AG20443 (cell line): ENCODE results near the gene COL15A1.

Experiments used
- DNase-seq: peaks from one replicate; pipeline ENCODE4 v3.0.0; 2012; ENCODE audit warnings: low spot score, mixed read lengths

Gene COL15A1

DNA sequence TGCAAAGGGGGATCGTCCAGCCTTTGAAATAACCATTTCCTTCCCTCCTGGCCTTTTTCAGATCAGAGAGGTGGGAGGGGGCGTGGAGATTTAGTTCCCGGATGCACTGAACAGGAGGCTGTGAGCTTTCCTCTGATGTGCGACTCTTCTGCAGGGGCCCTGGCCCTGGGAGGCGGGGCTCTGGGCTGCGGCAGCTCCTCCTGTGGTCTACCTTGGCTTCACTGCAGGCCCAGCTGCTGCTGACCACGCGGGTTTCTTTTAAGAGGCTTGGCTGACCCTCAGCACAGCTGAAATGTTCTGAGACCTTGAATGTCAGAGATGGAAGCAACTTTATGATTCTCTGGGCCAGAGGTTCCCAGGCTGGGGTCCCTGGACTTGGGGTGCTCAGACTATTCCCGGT is 27.0 kb upstream of the COL15A1 start:
- DNase-seq: peak; percentile 48

DNA sequence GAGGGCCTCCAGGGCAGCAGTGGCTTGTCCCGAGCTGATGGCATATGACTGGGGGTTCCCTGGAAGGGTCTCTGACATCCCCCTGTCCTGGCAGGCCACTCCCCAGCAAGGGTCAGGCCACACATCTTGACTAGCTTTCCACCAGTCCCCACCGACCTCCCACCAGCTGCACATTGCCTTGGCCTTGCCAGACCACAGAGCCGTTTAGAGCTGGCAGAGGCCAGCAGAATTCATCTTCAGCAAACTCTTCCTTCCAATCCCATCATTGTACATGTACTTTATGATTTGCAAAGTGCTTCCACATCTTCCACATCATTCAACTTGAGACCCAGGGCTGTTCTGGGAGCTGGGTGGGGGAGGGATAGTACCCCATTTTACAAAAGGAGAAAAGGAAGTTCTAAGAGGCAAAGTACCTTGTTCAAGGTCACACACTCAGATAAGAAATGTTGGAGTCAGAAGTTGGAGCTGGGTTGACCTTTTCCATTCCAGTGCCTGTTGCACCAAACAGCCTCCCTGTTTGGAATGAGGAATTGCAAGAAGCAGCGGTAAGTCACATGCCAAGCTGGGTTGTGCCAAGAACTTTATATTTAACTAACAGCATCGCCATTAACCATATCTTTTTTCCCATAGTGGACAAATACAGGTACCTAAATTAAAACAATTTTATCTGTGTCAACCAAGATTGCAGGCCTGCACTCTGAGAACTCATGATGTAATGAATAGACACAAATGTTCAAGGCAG is 25.8 kb upstream of the COL15A1 start:
- no peak for DNase-seq

DNA sequence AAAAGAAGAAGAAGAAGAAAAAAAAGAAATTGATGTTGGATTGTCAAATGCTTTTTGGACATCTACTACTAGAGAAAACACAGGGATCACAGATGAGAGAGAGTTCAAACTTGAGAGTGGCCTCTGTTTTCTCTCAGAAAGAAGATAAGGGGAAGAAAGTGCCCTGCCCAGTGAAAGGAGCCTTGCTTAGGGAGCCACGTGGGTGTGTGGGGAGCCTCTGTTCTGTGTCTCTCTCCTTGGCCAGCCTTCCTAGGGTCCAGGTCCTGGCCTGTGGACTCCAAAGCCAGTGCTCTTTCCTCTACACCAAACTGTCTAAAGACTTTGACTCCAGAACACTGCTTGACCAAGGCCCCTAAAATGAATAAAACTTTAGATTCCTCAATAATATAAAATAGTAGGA is 22.0 kb upstream of the COL15A1 start:
- DNase-seq: no peak

DNA sequence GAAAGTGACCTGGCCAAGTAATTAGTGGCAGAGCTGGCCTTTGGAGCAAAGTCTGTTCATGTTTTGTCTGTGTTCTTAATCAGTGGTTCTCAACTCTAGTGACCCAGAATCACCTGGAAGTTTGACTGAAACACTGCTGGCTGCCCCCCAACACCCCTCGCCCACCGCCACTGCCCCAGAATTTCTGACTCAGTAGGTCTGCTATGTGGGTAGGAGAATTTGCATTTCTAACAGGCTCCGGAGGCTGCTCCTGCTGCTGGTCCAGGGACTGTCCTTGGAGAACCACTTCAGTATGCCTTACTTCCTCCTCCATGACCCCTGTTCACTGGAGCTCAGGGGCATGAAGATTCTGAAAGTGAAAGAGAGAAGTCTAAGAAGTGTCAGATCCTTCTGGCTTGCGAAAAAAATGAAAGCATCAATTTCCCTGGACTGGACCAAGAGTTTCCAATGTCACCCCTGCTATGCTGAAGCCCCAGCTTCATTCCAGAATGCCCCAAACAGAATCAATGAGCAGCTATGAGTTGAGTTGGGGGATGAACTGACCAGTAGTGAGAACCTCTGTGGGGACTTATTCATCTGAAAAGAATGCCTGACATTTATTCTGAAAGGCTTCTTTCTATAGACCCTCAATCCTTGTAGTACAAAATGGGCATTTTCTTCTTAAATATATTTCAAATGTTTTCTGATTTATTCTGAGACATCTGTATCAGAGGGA is 20.8 kb upstream of the COL15A1 start:
- DNase-seq: no peak

DNA sequence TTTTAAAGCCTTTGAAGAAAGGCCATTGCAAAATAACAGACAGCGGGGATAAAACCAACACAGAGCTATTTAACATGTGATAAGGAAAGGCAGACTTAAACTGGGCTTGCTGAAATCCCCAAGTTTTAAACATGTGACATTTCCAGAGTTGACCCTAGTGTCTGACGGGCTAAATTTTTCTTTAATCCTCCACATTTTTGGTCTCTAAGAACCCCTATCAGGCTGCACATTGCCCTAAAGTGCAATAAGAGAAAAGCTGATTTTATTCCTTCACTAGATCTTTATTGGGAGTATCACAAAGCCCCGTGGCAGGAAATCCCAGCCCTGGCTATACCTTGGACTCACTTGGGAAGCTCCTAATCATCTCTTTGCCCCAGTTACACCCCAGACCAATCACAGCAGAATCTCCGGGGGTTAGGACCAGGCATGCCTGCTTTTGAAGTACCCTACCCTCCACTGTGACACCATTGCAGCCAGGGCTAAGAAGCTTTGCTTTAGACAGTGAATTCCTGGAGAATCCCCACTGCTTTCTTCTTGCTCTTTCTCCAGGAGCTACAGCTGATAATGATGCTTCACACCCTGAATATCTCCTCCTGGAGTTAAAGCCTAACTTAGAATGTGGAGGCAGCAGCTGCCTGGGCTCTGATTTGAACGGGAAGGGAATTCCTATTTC is 20.1 kb upstream of the COL15A1 start:
- no peak for DNase-seq

DNA sequence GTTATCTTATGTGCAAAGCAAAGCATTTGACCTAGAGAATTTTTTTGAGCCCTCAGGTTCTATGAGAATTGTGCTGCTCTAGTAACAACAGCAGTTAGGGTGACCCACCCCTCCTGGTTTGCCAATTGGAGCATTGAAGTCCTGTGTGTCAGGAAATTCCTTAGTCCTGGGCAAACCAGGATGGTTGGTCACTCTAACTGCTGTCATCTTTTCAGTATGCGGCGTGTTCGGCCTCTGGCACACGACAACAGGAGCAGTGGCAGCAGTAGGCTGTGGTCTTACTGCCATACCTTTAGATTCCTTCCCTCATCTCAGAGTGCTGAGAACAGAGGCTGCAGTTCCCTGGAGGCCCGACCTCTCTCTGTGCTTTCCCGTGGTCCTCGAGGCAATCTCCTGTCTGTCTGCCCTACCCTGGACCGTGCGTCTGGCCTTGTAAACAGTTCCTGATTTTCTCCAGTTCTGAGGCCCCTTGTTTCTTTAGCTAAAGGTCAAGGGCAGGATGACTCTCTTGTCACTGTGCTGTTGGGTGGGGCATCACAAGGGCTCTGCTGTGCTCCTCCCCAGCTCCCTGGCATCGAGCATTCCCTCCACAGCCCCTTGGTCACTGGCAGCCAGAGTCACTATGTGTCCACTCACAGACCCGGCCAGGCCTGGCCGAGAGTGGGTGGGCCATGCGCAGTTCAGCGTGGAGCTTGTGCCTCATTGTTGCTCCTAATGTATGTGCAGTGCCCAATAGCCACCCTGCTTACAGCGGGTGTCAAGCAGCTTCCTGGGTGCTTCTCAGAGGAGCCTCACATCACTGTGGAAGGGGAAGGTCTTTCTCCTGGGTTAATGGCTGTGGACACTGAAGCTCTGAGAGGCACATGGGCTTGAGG is 18.5 kb upstream of the COL15A1 start:
- DNase-seq: no peak

DNA sequence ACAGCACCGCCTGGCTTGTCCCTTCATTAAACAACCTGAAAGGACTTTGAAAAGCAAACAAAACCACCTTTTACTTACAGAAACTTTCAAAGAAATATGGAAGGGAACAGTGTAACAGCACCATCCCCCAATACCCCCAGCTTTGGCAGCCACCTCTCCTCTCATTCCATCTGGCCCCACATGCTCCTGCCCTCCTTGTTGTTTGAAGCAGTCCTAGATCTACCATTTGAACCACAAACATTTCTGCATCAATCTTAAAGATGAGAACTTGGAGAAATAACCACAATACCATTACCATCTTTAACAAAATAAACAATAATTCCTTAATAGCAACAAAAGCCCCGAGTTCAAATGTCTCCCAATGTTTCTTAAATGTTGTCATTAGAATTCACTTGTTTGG is 17.8 kb upstream of the COL15A1 start:
- DNase-seq: no peak

DNA sequence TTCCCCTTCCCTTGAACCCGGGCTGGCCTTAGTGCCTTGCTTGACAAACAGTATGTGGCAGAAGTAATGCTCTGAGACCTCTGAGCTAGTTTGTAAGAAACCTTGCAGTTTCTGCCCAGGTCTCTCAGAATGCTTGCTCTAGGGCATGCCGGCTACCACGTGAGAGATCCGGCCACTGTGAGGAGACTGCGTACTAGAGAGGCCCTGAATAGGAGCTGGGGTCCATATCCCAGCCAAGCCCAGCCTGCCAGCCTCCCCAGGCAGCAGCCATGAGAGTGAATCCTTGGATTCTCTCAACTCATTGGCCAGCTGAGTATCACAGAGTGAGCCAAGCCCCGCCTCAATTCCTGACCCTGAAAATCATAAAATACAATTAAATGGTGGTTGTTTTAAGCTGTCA is 16.0 kb upstream of the COL15A1 start:
- DNase-seq: no peak

DNA sequence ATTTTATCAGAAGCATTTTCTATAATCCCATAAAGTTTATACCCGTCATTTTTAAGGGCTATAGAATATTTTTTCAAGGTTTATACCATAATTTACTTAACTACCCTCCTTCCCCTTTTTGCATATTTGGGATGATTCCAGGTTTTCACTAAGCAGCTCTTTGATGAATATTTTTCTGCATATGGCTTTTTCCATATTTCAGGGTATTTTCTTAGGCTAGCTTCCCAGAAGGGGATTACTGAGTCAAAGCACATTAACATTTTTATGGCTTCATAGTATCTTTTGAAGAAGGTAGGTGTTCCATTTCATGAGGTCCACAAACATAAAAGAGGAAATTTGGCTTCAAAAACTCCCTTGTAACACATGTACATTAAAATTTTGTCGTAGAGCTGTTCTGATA is 14.6 kb upstream of the COL15A1 start:
- DNase-seq: no peak

DNA sequence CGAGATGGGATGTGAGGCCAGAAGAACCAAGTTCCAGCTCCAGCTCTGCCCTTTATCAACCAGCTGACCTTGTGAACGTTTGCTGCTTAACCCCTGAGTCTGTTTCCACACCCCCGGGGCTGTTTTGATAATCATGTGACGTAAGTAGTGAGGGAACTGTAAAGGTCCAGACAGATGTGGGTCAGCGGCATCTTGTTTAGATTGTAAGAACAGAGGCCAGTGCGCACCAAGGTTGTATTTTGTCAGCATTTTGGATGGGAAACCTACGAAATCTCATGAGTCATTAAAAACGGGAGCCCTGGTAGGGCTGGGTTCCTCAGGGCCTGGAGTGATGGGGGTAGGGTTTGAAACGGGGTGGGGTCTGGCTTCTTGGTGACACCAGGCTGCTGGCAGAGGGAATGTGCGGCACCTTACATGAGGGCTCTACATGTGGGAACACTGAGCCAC is 13.8 kb upstream of the COL15A1 start:
- DNase-seq: no peak

DNA sequence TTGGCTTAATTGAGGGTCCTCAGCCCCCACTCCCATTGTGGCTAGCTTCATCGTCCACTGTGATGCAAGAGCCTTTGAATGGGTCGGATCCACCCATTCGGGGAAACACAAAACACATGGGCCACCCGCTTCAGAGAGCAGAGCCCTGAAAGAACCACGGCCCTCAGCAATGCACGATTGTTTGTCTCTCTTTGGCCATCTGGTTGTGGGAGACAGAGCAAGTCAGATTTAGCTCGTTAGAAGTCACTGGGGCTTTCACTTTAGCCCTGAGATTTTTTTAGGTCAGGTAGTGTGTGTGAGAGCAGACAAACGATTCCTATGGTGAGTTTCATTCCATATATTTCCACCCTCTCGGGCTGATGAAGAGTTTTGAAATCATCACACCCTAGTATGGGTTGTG is 12.9 kb upstream of the COL15A1 start:
- no peak for DNase-seq

DNA sequence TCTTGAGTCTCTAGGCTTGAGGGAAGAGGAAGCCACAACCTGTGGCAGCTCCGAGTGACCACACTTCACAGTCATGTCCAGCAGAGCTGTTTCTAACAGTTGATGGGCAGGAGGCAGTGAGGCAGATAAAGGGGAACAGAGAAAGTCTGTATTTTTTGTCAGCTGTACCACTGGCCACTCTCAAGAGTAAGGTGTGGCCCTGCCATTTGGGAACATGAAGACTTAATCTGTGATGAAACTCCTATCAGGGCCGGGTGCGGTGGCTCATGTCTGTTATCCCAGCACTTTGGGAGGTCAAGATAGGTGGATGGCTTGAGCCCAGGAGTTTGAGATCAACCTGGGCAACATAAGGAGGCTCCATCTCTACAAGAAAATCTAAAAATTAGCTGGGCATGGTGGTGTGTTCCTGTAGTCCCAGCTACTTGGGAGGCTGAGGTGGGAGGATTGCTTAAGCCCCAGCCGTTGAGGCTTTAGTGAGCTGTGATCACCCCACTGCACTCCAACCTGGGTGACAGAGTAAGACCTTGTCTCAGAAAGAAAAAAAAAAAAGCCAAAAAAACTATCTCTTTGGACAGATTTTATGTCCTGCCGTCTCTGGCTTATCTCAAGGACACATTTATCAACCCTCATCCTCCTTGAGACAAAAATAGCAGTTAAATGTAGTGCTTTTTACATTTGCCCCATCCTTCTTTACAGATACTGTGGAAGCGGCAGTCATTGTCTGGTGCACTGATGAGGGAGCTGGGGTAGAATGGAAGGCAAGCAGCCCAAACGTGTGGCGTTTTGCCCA is 11.9 kb upstream of the COL15A1 start:
- no peak for DNase-seq

DNA sequence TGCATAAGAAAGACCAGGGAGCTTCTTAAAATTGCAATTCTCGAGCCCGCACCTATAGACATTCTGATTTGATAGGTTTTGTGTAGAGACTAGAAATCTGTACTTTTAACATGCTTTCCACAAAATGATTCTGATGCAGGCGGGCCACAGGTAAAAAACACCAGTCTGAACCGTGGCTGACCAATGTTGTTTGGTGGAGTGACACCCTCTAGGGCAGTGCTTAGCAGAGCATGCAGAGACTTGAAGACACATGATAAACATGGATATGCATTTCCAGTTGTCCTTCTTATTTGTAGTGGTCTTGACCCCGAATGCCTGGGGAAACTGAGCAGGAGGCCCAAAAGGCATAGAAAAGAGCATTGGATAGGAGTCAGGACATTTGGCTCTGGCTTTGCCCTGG is 10.5 kb upstream of the COL15A1 start:
- DNase-seq: no peak

DNA sequence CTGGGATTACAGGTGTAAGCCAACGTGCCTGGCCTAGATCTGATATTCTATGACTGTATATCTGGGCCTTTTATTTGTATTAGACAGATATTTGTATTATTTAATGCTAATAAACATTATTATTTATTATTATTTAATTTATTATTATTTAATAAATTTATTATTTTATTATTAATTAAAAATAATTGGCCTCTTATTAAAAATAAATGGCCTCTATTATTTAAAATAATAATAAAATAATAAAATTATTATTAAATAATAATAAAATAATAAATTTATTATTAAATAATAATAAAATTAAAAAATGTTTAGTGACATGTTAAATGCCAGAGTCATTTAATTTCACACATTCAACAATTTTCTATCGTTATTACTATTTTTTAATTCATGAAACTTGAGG is 9.8 kb upstream of the COL15A1 start:
- DNase-seq: no peak

DNA sequence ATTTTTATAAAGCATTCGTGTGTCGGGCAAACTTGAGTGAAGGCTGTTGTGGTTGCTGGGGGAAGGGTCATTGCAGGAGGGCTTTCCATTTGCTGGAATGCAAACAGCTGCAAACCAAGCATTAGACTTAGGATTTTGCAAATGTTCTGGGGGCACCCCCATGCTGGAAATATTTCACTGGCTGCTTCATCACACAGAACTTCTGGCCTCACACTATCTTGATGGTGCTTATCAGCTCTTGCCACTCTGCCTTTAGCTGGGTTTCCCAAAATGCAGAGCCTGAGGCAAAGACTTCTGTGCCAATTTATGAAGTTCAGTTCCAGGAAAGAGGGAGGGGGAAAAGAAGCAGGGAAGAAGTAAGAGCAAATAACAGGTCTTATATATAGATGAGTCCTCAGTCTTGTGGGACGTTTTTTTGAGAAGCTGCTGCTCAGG is 8.6 kb upstream of the COL15A1 start:
- no peak for DNase-seq

DNA sequence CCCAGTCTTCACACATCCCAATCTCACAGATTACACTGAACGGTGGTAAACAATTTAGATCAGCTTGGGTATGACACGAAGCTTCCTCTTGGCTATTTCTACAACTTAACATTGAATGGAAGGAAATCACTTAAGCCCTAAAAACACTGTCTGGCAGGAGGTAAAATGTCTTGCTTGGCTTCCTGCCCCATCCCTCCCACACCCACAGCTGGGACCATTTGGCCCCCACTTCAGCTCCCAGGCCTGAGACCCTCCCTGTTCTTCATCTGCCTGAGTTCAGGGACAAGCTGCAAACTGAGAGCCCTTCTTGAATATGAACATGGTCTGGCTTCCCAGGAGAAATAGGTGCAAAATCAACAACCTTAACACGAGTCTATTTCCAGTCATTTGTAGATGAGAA is 3.4 kb upstream of the COL15A1 start:
- DNase-seq: no peak

DNA sequence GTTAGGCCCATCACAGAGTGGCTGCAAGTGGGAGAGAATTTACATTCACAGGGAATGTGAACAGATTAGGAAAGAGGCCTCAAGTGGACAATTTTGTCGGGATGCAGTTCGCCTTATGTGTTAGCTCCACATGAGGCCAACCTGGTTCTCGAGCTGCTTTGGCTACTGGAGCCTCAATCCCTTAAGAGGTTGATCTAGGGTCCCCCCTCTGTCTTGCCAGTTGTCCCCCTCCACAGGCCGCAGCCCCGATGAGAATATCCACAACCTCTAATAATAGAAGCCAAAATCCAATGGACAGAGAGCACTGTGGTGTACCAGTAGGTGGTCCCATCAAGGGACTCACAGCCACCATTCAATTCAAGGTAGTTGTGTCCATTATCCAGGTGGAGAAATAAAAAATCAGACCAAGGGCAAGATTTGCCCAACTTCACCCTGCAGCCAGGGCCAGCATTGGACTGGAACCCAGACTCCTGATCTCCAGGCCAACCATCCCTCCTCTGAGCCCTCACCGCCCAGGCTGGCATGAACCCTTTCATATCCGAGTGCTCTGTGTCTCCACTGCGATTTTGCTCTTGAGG is 1.7 kb upstream of the COL15A1 start:
- DNase-seq: no peak

DNA sequence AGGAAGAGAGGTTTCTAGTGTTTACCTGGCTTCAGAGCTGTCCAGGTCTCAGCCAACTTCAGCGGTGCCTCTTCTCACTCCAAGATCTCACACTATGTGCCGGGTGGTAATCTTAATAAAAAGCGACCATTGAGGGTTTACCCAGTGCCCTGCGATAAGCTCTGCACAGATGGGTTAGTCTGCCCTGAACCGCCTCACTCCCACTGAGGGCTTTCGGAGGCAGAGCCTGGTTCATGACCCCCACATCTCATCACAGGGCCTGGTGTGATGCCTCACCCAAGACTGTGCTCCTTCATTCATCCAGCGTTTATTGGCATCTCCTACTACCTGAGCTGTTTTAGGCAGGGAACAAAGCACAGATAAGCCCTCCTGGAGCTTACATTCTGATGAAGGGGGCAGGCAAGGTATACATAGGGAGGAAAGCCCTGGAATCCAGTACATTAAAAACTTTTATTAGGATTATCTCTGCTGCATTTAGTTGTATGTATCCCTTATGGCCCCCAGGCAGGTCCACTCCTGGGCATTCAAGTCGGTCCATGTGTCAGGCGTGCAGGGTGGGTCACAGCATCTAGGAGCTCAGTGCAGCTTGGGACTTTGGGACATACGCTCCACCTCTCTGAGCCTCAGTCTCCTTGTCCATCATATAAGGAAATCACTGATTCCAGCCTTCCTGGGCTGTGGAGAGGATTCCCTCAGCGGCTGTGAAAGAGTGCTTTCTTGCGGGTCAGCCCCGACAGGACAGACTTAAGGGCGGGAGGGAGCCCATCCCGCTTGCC is 613 bp upstream of the COL15A1 start:
- no peak for DNase-seq

DNA sequence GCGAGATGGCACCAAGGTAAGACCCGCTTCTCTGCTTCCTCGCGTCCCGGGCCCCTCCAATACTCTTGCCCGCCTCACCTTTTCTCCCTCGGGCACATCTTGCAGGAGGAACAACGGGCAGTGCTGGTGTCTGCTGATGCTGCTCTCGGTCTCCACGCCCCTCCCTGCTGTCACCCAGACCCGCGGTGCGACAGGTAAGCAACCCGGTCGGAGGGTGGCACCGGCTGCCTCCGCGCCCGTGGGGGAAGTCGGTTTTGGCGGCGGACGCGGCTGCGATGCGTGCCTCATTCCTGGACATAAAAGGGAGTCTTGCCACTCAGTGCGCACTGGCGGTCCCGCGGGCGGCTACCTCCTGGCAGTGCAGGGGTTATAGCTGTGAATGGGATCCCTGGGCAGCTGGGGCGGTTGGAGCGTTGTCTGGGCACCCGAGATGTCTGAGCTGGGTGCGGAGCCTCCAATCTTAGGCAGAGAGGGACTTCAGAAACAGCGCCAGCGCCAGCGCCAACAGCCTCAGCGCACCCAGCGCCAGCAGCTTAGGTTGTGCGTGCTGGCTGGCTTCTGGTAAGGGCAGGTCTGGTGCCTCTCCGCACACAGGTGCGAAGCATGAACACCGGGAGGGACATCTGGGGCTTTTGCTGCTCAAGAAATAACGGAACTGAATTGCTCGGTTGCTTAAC is 488 bp downstream of the COL15A1 start:
- DNase-seq: peak; percentile 51

DNA sequence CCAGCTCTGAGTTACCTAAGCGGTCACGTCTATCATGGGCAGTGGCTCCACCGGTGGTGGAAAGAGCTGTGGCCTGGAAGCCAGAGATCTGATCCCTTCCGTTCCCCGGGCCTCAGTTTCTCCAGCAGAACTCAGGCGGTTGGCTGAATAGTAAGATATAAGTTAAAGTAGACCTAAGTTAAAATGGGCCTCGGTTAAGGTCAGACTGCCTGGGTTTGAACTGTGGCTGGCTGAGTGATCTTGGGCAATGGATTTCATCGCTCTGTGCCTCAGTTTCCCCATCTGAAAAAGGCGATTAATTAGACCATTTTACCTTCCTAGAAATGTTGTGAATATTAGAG is 997 bp downstream of the COL15A1 start:
- no peak for DNase-seq
